Activated CD4-positive, CD25-positive, alpha-beta regulatory T cell treated with anti-CD3 and anti-CD28 coated beads, Interleukin-2, amount 50 U/mL, for 24 hours (primary cell): ENCODE measurements around the gene GBGT1.

Experiments used
- ATAC-seq, 2 donors: fragments of 150-1000 bp; cut with Tn5 transposase; one replicate each; pipeline ENCODE4 v1.10.0; 2021; ENCODE audit warnings: mild to moderate bottlenecking in 1 of 2, moderate library complexity in 1 of 2

The GBGT1 gene

GRCh38 chr9:133142684-133143622 lies 20.8 kb downstream of the GBGT1 start:
- peak; percentile 17 to 22 for ATAC-seq

DNA sequence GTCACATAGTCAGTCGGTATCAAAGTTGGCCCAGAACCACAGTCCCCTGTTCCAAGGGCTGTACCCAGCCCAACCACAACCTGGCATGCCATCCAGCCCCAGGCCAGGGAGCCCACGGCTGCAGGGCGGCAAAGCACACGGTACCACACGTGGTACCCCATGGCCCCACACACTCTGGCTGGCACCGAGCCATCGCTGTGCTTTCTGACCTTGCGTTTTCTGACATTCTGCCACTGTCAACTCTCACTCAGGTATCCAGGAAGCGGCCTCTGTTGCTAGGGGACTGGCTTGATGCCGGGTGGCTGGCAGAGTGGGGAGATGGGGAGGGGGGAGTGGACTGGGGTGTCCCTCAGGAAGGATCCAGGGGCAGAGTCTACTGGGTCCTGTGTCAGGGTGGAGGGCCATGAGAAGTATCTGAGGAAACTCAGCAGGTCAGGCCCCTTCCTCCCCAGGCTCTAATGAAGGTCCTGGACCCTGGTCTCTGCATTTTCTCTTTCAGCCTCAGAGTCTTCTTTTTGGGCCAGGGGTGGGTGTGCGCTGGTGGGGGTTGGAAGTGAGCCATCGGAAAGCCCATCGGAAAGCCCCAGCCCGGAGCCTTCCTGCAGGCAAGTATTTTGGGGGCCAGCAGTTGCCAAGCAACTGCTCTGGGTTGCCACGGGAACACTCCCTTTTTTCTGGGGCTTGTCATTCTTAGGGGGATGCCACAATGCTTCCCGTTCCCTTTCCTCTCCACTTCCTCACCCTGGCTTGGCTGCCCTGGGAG lies 21.7 kb downstream of the GBGT1 start:
- peak; percentile 23 to 25 for ATAC-seq

DNA sequence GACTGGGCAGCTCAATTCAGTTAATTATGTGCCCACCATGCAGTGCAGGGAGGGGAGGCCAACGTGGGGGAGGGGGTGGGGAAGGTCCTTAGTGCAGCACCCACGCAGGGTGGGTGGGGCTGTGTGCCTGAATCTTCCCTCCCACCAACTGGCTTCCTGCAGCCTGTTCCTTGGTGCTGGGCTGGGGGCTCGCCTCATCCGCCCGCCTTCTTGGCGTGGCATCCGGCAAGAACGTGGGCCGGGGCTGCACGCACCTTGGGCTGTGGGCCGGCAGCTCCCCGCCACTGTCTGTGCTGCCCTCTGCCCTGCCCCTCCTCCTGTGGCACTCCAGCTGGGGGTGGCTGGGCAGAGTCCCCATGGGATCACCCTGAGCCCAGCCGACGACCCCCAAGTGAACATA lies 23.1 kb downstream of the GBGT1 start:
- no peak for ATAC-seq

- ATAC-seq: no peak
Measured at GRCh38 chr9:133140174-133140505, 23.6 kb downstream of the GBGT1 start.

DNA sequence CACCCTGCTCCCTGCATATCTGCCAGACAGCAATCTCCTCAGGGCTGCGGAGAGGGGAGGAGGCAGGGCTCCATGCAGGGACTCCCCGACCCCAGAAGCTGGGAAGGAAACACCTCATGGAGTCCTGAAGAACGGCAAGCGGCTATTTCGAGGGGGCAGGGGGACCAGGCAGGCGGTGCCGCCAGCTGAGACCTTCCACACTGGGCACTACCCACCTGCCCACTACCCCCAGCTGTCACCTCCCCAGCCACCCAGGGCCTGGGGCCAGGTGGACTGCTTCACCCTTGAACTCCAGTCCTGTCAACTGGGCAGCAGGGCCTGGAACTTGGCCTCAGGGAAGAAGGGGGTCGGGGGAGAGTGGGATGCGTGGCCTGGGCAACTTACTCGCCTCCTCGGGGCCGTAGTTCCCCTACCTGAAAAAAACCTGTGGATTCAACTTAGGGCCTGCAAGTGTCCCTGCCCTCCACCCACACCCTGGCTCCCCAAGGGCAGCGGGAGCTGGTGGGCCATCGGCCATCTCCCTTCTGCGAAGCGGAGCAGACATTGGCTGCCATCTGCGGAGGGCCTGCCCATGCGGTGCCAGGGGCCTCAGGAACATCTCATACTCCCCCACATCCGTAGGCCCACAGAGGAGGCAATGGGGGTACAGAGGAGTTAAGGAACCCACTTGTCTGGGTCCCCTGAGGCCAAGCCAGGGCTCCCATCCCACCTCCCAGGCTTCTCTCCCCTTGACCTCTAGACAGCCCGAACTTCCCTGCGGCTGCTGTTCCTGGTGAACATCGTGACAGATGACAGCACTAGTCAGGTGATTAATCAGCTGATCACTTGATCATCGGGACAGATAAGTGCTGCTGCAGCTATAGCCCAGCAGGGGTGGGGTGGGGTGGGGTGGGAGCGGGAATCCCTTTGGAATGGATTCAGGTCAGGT lies 24.2 kb downstream of the GBGT1 start:
- no peak for ATAC-seq

- ATAC-seq: no peak
Measured at GRCh38 chr9:133137451-133138231, 26.1 kb downstream of the GBGT1 start.

GRCh38 chr9:133135146-133135745 lies 28.5 kb downstream of the GBGT1 start:
- peak; percentile 65 to 68 for ATAC-seq

- peak; percentile 4 to 12 for ATAC-seq
Measured at GRCh38 chr9:133134388-133135145, 29.1 kb downstream of the GBGT1 start.

DNA sequence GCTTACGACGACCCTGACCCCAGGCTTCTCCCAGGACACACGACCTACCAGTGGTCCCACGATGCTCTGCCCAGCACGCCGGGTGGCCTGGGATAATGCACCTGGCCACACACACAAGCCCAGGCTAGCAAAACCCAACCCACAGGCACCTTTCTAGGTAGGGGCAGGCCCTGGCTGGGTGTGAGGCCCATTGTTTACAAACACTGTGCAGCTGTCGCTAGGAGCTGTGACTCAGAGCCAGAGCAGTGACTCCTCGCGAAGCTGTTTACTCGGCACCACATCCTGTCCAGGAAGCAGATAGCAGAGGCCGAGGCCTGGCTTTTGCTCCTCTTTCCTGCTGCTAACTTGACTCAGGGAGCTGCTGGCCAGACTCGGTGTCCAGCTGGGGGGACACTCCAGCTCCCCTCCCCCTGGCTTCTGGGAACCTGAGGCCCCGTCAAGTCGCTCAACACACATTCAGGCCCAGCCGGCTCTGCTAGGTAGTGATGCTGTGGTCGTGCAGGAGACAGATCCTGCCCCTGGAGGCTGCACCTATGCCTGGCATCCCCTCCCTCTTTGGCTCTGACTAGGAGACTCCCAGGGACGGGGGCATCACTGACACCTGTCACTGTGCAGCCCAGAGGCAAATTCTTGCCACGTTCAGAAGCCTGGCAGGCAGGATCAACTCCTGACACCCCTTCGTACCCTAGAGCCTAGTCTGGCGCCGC lies 29.9 kb downstream of the GBGT1 start:
- ATAC-seq: peak; percentile 88 to 89

- no peak for ATAC-seq
Measured at GRCh38 chr9:133132174-133132573, 31.5 kb downstream of the GBGT1 start.

DNA sequence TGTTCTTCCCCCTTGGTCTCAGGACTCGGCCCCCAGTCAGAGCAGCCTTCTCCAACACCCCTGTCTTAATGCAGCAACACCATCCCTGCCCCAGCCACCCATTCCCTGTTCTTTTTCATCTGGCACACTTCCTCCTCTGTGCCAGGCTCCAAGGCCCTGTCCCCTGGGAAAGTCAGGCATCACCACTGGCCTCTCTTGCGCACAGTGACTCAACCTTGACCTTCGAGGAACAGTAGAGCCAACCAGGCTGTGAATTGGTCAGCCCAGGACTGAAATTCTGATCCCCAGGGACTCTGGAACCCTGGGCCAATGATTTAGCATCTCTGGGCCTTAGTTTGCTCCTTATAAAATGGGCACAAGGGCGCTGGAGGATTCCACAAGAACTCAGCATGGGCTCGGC lies 32.2 kb downstream of the GBGT1 start:
- ATAC-seq: no peak

- peak; percentile 8 for ATAC-seq
Measured at GRCh38 chr9:133130685-133131244, 32.9 kb downstream of the GBGT1 start.

DNA sequence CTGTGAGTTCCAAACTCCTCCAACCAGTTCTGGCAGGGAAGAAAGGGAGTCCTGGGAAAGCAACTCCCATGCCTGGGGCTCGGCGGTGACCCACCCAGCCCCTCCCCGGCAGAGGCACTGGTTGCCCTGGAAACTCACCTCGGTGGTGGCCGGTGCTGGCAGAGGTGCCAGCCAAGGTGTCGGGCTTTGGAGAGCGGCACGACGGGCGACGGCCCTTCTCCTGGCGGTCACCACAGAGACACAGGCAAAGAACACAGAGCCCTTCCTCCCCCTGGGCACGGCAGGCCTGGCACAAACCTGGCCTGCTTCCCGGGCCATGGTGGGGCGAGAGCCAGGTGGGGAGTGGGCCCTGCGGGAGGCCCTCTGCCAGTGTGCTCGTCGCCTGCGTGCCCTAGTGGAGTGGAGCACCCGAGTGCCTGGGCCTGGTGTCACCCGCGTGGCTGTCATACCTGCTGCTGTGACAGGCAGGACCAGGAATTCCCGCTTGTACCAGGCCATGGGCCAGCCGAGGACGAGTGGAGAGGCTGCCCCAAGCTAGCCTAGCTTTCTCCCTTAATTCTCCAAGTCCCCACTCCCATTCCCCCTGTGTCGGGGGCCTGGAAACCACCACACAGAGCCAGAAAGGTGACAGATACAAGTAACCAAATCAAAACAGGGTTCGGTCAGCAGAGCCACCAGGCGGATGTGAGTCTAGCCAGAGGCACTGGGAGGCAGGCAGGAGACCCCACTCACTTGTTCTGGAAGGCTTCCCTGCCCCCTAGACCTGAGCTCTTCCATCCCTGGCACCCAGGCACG lies 34.5 kb downstream of the GBGT1 start:
- ATAC-seq: no peak

GRCh38 chr9:133128152-133128551 lies 35.6 kb downstream of the GBGT1 start:
- no peak for ATAC-seq

- peak; percentile 56 to 62 for ATAC-seq
Measured at GRCh38 chr9:133127340-133127981, 36.3 kb downstream of the GBGT1 start.

GRCh38 chr9:133126697-133127339 lies 36.9 kb downstream of the GBGT1 start:
- ATAC-seq: no peak

- no peak for ATAC-seq
Measured at GRCh38 chr9:133125941-133126696, 37.6 kb downstream of the GBGT1 start.
